GM12878 (cell line): Measurements from ENCODE around the gene TGIF2. TPM values are rescaled to one million over a fixed set of nuclear protein-coding genes. Genes with fewer than 3 reads are reported as not detected.

Source experiments
- ATAC-seq: fragments of 200-7000 bp; cut with Tn5 transposase; 3 replicates; pipeline ENCODE4 v1.9.1; 2020; ENCODE audit warnings: mild to moderate bottlenecking, moderate library complexity
- BruUV-seq: library from RNA; stranded (reverse); fragments of 400-500 nt; replicated peaks from 2 replicates; lab custom pipeline; 2021; lab: Mats Ljungman, UMichigan
- CTCF ChIA-PET: fragments of 300-600 bp; sonication (Branson Sonifier 250); formaldehyde crosslinking; extraction: SDS; loops from one replicate; lab custom pipeline; 2021; ENCODE audit warnings: inconsistent platforms; lab: Yijun Ruan, JAX
- POLR2A ChIA-PET: fragments of 350-600 bp; formaldehyde crosslinking; extraction: SDS; loops from one replicate; lab custom pipeline; 2021; ENCODE audit warnings: inconsistent platforms; lab: Charles Lee
- RAD21 ChIA-PET: fragments of 300-600 bp; sonication (Branson Sonifier 250); formaldehyde crosslinking; loops from one replicate; lab custom pipeline; 2023; ENCODE audit warnings: antibody characterized with exemption; ENCODE audit not compliant: unreplicated experiment; lab: Charles Lee
- SMC1A ChIA-PET: fragments of 300-600 bp; sonication (Branson Sonifier 250); formaldehyde crosslinking; loops from one replicate; lab custom pipeline; 2023; ENCODE audit not compliant: unreplicated experiment, uncharacterized antibody; lab: Charles Lee
- DNase-seq: peaks from one replicate; pipeline ENCODE4 v3.0.0-alpha.2; 2011; ENCODE audit warnings: low read depth, low spot score
- FAIRE-seq: peaks from 3 replicates; lab custom pipeline; 2011; peaks lifted over from hg19 to GRCh38; lab: Jason Lieb, UNC
- H2AFZ ChIP-seq: 2 replicates; pipeline ENCODE4 v1.6.0; 2011; ENCODE audit warnings: low read depth, low read length, control low read depth; ENCODE audit not compliant: control insufficient read depth
- H3K27ac ChIP-seq: 2 replicates; pipeline ENCODE4 v1.5.1; 2011; ENCODE audit warnings: control low read depth; ENCODE audit not compliant: control insufficient read depth, insufficient read depth
- H3K27me3 ChIP-seq, 2 experiments: replicated peaks in 1 of 2; 2 replicates each; pipeline versions ENCODE4 v1.6.0 to v1.6.1; 2011; ENCODE audit warnings: low read length in 1 of 2; ENCODE audit not compliant: control insufficient read depth in 2 of 2, insufficient read depth in 2 of 2
- H3K36me3 ChIP-seq, 2 experiments: 2 replicates each; pipeline ENCODE4 v1.5.1; 2011; ENCODE audit warnings: low read length in 1 of 2; ENCODE audit not compliant: control insufficient read depth in 2 of 2, insufficient read depth in 2 of 2
- H3K4me1 ChIP-seq: 2 replicates; pipeline ENCODE4 v1.6.1; 2011; ENCODE audit warnings: mild to moderate bottlenecking, low read length, moderate library complexity, mixed read lengths; ENCODE audit not compliant: control insufficient read depth, insufficient read depth
- H3K4me2 ChIP-seq: 2 replicates; pipeline ENCODE4 v1.6.0; 2011; ENCODE audit warnings: control low read depth; ENCODE audit not compliant: control insufficient read depth, insufficient read depth
- H3K4me3 ChIP-seq: fragments of 200-600 bp; sonication (generic); 2 replicates; pipeline ENCODE4 v1.5.1; 2016
- H3K79me2 ChIP-seq: 2 replicates; pipeline ENCODE4 v1.6.0; 2011; ENCODE audit warnings: low read length; ENCODE audit not compliant: control insufficient read depth, insufficient read depth
- H3K9ac ChIP-seq: 2 replicates; pipeline ENCODE4 v1.8.0; 2011; ENCODE audit warnings: low read length, control low read depth, mixed read lengths; ENCODE audit not compliant: control insufficient read depth, insufficient read depth
- H3K9me3 ChIP-seq: replicated peaks from 3 replicates; pipeline ENCODE4 v1.5.1; 2011; ENCODE audit warnings: mild to moderate bottlenecking, low read length; ENCODE audit not compliant: control insufficient read depth, insufficient read depth
- H4K20me1 ChIP-seq: 2 replicates; pipeline ENCODE4 v1.6.0; 2011; ENCODE audit not compliant: control insufficient read depth, insufficient read depth
- IRF5 ChIP-seq: fragments of 450-650 bp; IDR thresholded peaks from 2 replicates; pipeline ENCODE4 v1.6.1; 2017; ENCODE audit warnings: borderline replicate concordance
- POLR2AphosphoS5 ChIP-seq: IDR thresholded peaks from 2 replicates; pipeline ENCODE4 v1.6.1; 2011; ENCODE audit warnings: mild to moderate bottlenecking, low read length, inconsistent platforms
- WGBS: methylation state at CpG from one replicate; pipeline ENCODE4 v1.1.6; 2016; ENCODE audit warnings: low lambda C conversion rate; ENCODE audit not compliant: insufficient replicate concordance, insufficient coverage; ENCODE audit errors: missing lambda C conversion rate; 5-methylcytosine and 5-hydroxymethylcytosine counted together
- in situ Hi-C: fragments of 300-500 bp; cut with MboI; formaldehyde crosslinking; loops from 9 replicates; pipeline ENCODE4 v1.14.3; 2018; ENCODE audit warnings: mixed read lengths
- intact Hi-C: fragments of 100-400 bp; cut with micrococcal nuclease; formaldehyde crosslinking; loops from one replicate; pipeline ENCODE4 v1.14.2; 2022; ENCODE audit not compliant: unreplicated experiment
- polyA plus RNA-seq, 11 experiments: library from polyadenylated mRNA; depleted of rRNA in 4 of 11; unstranded in 6 of 11; stranded (reverse) in 5 of 11; fragments of >200 nt; fragmentation: Nextera tagmentation in 4 of 11; fragmentation: Illumina TruSeq in 1 of 11; extraction: Ambion mirVana in 4 of 11; extraction: Trizol in 1 of 11; gene quantifications; 1 replicate in 1 of 11; 2 replicates in 10 of 11; pipeline versions ENCODE4 v1.2.1 to v1.2.3, GENCODE V29; 2011 to 2016; ENCODE audit warnings: inconsistent platforms in 2 of 11, missing spikeins in 2 of 11, low read depth in 1 of 11
- total RNA-seq, 4 experiments: library from RNA; depleted of rRNA in 3 of 4; stranded (reverse); fragments of >200 nt in 3 of 4; fragmentation: Illumina TruSeq in 1 of 4; extraction: Trizol in 1 of 4; gene quantifications; 2 replicates each; pipeline versions ENCODE4 v1.2.1 to v1.2.3, GENCODE V29; 2013 to 2021

Gene TGIF2
- total and polyA plus RNA-seq, 10 of the 15 experiments (the other 5 are each of a cell fraction or from before 2014, with no cell fraction given) = 13.1 to 47.1 (median 36.6) TPM

- CTCF ChIA-PET = interaction anchor here (7.4 to 9.0 kb wide), 2 partner anchors 12 to 24 kb away, joined by 65 to 94 read pairs; partner anchors contain the start of gene RAB5IF
- intact Hi-C loops = loop anchor here (10.0 kb wide), 1 partner anchor 114 kb away; no protein-coding TSS in a partner anchor
Measured at GRCh38 chr20:36578356-36579041, 5.1 kb downstream of the TGIF2 start.

More at GRCh38 chr20:36578356-36579041, 5.1 kb downstream of the TGIF2 start:
- Histone ChIP-seq H4K20me1 (peaks cover 8% of the 10 kb centered on the region; the same call in 1 of the 2 replicates), H3K4me2 (no peak overlapping the region), H3K27me3 (no peaks in the 10 kb centered on the region), H3K79me2 (peaks cover 52% of the 10 kb centered on the region), H3K36me3 (peaks cover 20 to 25% of the 10 kb centered on the region in 2 experiments; a peak in 3 of 4 replicates), H3K9me3 (no peaks in the 10 kb centered on the region), H3K27ac (no peak overlapping the region), H3K4me1 (peaks cover 2% of the 10 kb centered on the region), H3K9ac (no peak overlapping the region), H2AFZ (no peak overlapping the region), H3K4me3 (no peak overlapping the region)
- 96% methylated on average over 15 of the region's 15 CpGs for WGBS
- no peak for DNase-seq
- RAD21 ChIA-PET = interaction anchor here (9.0 kb wide), 1 partner anchor 16 kb away, joined by 93 read pairs; no protein-coding TSS in a partner anchor
- SMC1A ChIA-PET = interaction anchor here (1.5 to 8.2 kb wide), 2 partner anchors 16 to 26 kb away, joined by 3 to 98 read pairs; no protein-coding TSS in a partner anchor
- POLR2A ChIA-PET = interaction anchor here (1.0 to 10.1 kb wide), 2 partner anchors 16 to 22 kb away, joined by 3 to 87 read pairs; no protein-coding TSS in a partner anchor
- TF ChIP-seq IRF5 = no peak
- peak; percentile 46; the same call in 1 of the 2 replicates for TF ChIP-seq POLR2AphosphoS5
- BruUV-seq = no TSS peak
- in situ Hi-C loops = no loop called here
- FAIRE-seq = no peak
- no peak for ATAC-seq
